Naive thymus-derived CD8-positive, alpha-beta T cell (primary cell): ENCODE data around the gene COL5A1. TPM values are rescaled to one million over a fixed set of nuclear protein-coding genes. Genes with fewer than 3 reads are reported as not detected.

Source experiments
- ATAC-seq, 2 donors: fragments of 150-1000 bp; cut with Tn5 transposase in 1 of 2; sonication (Bioruptor Pico), chemical (Tn5 transposase) in 1 of 2; 1 replicate in 1 of 2; 2 replicates in 1 of 2; pipeline ENCODE4 v1.10.0; 2021; ENCODE audit warnings: mild to moderate bottlenecking in 2 of 2, moderate library complexity in 2 of 2
- POLR2A ChIA-PET: fragments of 350-600 bp; sonication (Branson Sonifier 250); formaldehyde crosslinking; loops from one replicate; lab custom pipeline; 2021; ENCODE audit warnings: antibody characterized with exemption; lab: Charles Lee
- DNase-seq, 10 donors: peaks; one replicate each; pipeline versions ENCODE4 v3.0.0 to v3.0.0-alpha.2; 2020 to 2022
- H3K27ac Mint-ChIP-seq, 10 donors: one replicate each; pipeline ENCODE4 v1.8.0; 2020 to 2022; ENCODE audit warnings: mild to moderate bottlenecking in 10 of 10, mixed read lengths in 10 of 10, moderate library complexity in 4 of 10, inconsistent platforms in 1 of 10
- H3K27me3 Mint-ChIP-seq, 5 donors: one replicate each; pipeline ENCODE4 v1.8.0; 2021 to 2022; ENCODE audit warnings: mixed read lengths in 5 of 5
- H3K36me3 Mint-ChIP-seq, 3 donors: one replicate each; pipeline ENCODE4 v1.8.0; 2020 to 2022; ENCODE audit warnings: mixed read lengths in 3 of 3, mild to moderate bottlenecking in 2 of 3, inconsistent platforms in 1 of 3
- H3K4me1 Mint-ChIP-seq, 4 donors: one replicate each; pipeline ENCODE4 v1.8.0; 2021 to 2022; ENCODE audit warnings: mixed read lengths in 4 of 4
- H3K4me3 Mint-ChIP-seq, 10 donors: one replicate each; pipeline ENCODE4 v1.8.0; 2020 to 2022; ENCODE audit warnings: mild to moderate bottlenecking in 10 of 10, mixed read lengths in 10 of 10, moderate library complexity in 6 of 10, inconsistent platforms in 1 of 10
- H3K9me3 Mint-ChIP-seq, 9 donors: one replicate each; pipeline ENCODE4 v1.8.0; 2020 to 2022; ENCODE audit warnings: mixed read lengths in 9 of 9, mild to moderate bottlenecking in 3 of 9, inconsistent platforms in 1 of 9, moderate library complexity in 1 of 9
- polyA plus RNA-seq, 3 donors: library from polyadenylated mRNA; unstranded; fragments of 300-500 nt; fragmentation: Illumina TruSeq; gene quantifications; one replicate each; pipeline ENCODE4 v1.2.3, GENCODE V29; 2021
- total RNA-seq, 8 experiments: library from RNA in 2 of 8; stranded (reverse) in 2 of 8; gene quantifications; one replicate each; pipeline ENCODE4 v1.2.3 and lab custom pipeline; 2021 to 2026

COL5A1 gene
- total and polyA plus RNA-seq, 5 experiments from 2014 or later = 0.26 TPM; not detected in 4

GRCh38 chr9:134671341-134672113, 29.9 kb downstream of the COL5A1 start:
- Mint-ChIP-seq H3K4me3 (no peak overlapping the region), H3K27me3 (peaks cover 2 to 20% (median 15%) of the 10 kb centered on the region in 5 donors), H3K36me3 (peaks cover 0 to 6% (median 0%) of the 10 kb centered on the region in 3 donors), H3K4me1 (peaks cover 0 to 3% (median 0%) of the 10 kb centered on the region in 4 donors), H3K27ac (no peak overlapping the region), H3K9me3 (peaks cover 0 to 24% (median 9%) of the 10 kb centered on the region in 9 donors)
- ATAC-seq = no peak
- POLR2A ChIA-PET = no interaction called here
- no peak for DNase-seq

- ATAC-seq = no peak
- H3K36me3 Mint-ChIP-seq = peaks cover 0 to 8% (median 0%) of the 10 kb centered on the region in 3 donors
- peak in 1 of 10 donors; percentile 28 for DNase-seq
- no peak overlapping the region for H3K4me3 Mint-ChIP-seq
- no peaks in the 10 kb centered on the region for H3K4me1 Mint-ChIP-seq
- H3K9me3 Mint-ChIP-seq = peaks cover 0 to 28% (median 0%) of the 10 kb centered on the region in 9 donors
- no peak overlapping the region for H3K27ac Mint-ChIP-seq
- POLR2A ChIA-PET = no interaction called here
- H3K27me3 Mint-ChIP-seq = peaks cover 0 to 11% (median 2%) of the 10 kb centered on the region in 5 donors
Measured at GRCh38 chr9:134676361-134676760, 34.8 kb downstream of the COL5A1 start.

- peaks cover 0 to 11% (median 2%) of the 10 kb centered on the region in 5 donors for H3K27me3 Mint-ChIP-seq
- no peak overlapping the region for H3K27ac Mint-ChIP-seq
- ATAC-seq = no peak
- DNase-seq = no peak
- POLR2A ChIA-PET = no interaction called here
- H3K36me3 Mint-ChIP-seq = peaks cover 0 to 8% (median 0%) of the 10 kb centered on the region in 3 donors
- no peak overlapping the region for H3K4me3 Mint-ChIP-seq
- no peaks in the 10 kb centered on the region for H3K4me1 Mint-ChIP-seq
- peaks cover 0 to 28% (median 0%) of the 10 kb centered on the region in 9 donors for H3K9me3 Mint-ChIP-seq
Measured at GRCh38 chr9:134676886-134677285, 35.3 kb downstream of the COL5A1 start.

GRCh38 chr9:134677743-134678142, 36.1 kb downstream of the COL5A1 start:
- Mint-ChIP-seq H3K4me1 (no peaks in the 10 kb centered on the region), H3K36me3 (peaks cover 0 to 8% (median 0%) of the 10 kb centered on the region in 3 donors), H3K4me3 (no peak overlapping the region), H3K27me3 (peaks cover 0 to 11% (median 2%) of the 10 kb centered on the region in 5 donors), H3K27ac (no peak overlapping the region), H3K9me3 (peaks cover 0 to 28% (median 0%) of the 10 kb centered on the region in 9 donors)
- ATAC-seq (no peak), DNase-seq (peak in 1 of 10 donors; percentile 58)
- POLR2A ChIA-PET = no interaction called here

- Mint-ChIP-seq H3K36me3 (peaks cover 0 to 8% (median 0%) of the 10 kb centered on the region in 3 donors), H3K4me1 (no peaks in the 10 kb centered on the region), H3K27me3 (peaks cover 0 to 11% (median 2%) of the 10 kb centered on the region in 5 donors), H3K27ac (no peak overlapping the region), H3K4me3 (no peak overlapping the region), H3K9me3 (peaks cover 0 to 28% (median 0%) of the 10 kb centered on the region in 9 donors)
- ATAC-seq = no peak
- peak in 1 of 10 donors; percentile 42 for DNase-seq
- POLR2A ChIA-PET = no interaction called here
Measured at GRCh38 chr9:134678206-134678605, 36.6 kb downstream of the COL5A1 start.

- H3K4me1 Mint-ChIP-seq = no peaks in the 10 kb centered on the region
- DNase-seq (peak in 1 of 10 donors; percentile 50), ATAC-seq (no peak)
- no peak overlapping the region for H3K4me3 Mint-ChIP-seq
- H3K27ac Mint-ChIP-seq = no peak overlapping the region
- H3K9me3 Mint-ChIP-seq = peaks cover 0 to 28% (median 0%) of the 10 kb centered on the region in 9 donors
- POLR2A ChIA-PET = no interaction called here
- H3K27me3 Mint-ChIP-seq = peaks cover 0 to 11% (median 2%) of the 10 kb centered on the region in 5 donors
- H3K36me3 Mint-ChIP-seq = peaks cover 0 to 8% (median 0%) of the 10 kb centered on the region in 3 donors
Measured at GRCh38 chr9:134678666-134679443, 37.3 kb downstream of the COL5A1 start.

GRCh38 chr9:134679616-134680392, 38.2 kb downstream of the COL5A1 start:
- DNase-seq = peak in 1 of 10 donors; percentile 54
- Mint-ChIP-seq H3K4me1 (no peaks in the 10 kb centered on the region), H3K36me3 (peaks cover 0 to 8% (median 0%) of the 10 kb centered on the region in 3 donors), H3K9me3 (peaks cover 0 to 22% (median 0%) of the 10 kb centered on the region in 9 donors), H3K27ac (no peak overlapping the region), H3K4me3 (no peak overlapping the region), H3K27me3 (peaks cover 0 to 11% (median 2%) of the 10 kb centered on the region in 5 donors)
- no peak for ATAC-seq
- POLR2A ChIA-PET = no interaction called here

- H3K27ac Mint-ChIP-seq = peak overlapping the region in 1 of 10 donors; percentile 41
Measured at GRCh38 chr9:134680393-134681060, 38.9 kb downstream of the COL5A1 start.

GRCh38 chr9:134681061-134681661, 39.6 kb downstream of the COL5A1 start:
- POLR2A ChIA-PET = no interaction called here
- peaks cover 0 to 11% (median 2%) of the 10 kb centered on the region in 5 donors for H3K27me3 Mint-ChIP-seq
- peak in 1 of 10 donors; percentile 45 for DNase-seq
- no peaks in the 10 kb centered on the region for H3K4me1 Mint-ChIP-seq
- H3K36me3 Mint-ChIP-seq = peaks cover 0 to 6% (median 0%) of the 10 kb centered on the region in 3 donors
- peaks cover 0 to 10% (median 0%) of the 10 kb centered on the region in 9 donors for H3K9me3 Mint-ChIP-seq
- no peak overlapping the region for H3K4me3 Mint-ChIP-seq
- ATAC-seq = no peak
- H3K27ac Mint-ChIP-seq = no peak overlapping the region

More at GRCh38 chr9:134680393-134681060, 38.9 kb downstream of the COL5A1 start:
- DNase-seq = peak in 1 of 10 donors; percentile 40
- Mint-ChIP-seq H3K36me3 (peaks cover 0 to 8% (median 0%) of the 10 kb centered on the region in 3 donors), H3K9me3 (peaks cover 0 to 14% (median 0%) of the 10 kb centered on the region in 9 donors), H3K4me1 (no peaks in the 10 kb centered on the region), H3K27me3 (peaks cover 0 to 11% (median 2%) of the 10 kb centered on the region in 5 donors), H3K4me3 (no peak overlapping the region)
- POLR2A ChIA-PET = no interaction called here
- no peak for ATAC-seq

- peaks cover 0 to 11% (median 0%) of the 10 kb centered on the region in 5 donors for H3K27me3 Mint-ChIP-seq
- no peaks in the 10 kb centered on the region for H3K36me3 Mint-ChIP-seq
- peaks cover 0 to 2% (median 0%) of the 10 kb centered on the region in 9 donors for H3K9me3 Mint-ChIP-seq
- DNase-seq = peak in 1 of 10 donors; percentile 51
- no peak overlapping the region for H3K4me3 Mint-ChIP-seq
- no peak overlapping the region for H3K27ac Mint-ChIP-seq
- POLR2A ChIA-PET = no interaction called here
- H3K4me1 Mint-ChIP-seq = no peaks in the 10 kb centered on the region
- no peak for ATAC-seq
Measured at GRCh38 chr9:134682026-134682425, 40.4 kb downstream of the COL5A1 start.

- ATAC-seq (no peak), DNase-seq (peak in 1 of 10 donors; percentile 62)
- H3K27ac Mint-ChIP-seq = no peak overlapping the region
- H3K4me3 Mint-ChIP-seq = no peak overlapping the region
- H3K4me1 Mint-ChIP-seq = no peaks in the 10 kb centered on the region
- H3K27me3 Mint-ChIP-seq = peaks cover 0 to 7% (median 0%) of the 10 kb centered on the region in 5 donors
- POLR2A ChIA-PET = no interaction called here
- H3K36me3 Mint-ChIP-seq = no peaks in the 10 kb centered on the region
- H3K9me3 Mint-ChIP-seq = peaks cover 0 to 2% (median 0%) of the 10 kb centered on the region in 9 donors
Measured at GRCh38 chr9:134682651-134683364, 41.2 kb downstream of the COL5A1 start.
